ENCODE data around the gene AGRN.

Gene AGRN

GRCh38 chr1:1021010-1021919, 1.3 kb downstream of the AGRN start:
- DNase-seq (ENCODE audit: low read depth): no peak
- TF ChIP-seq CTCF (conservative IDR thresholded peaks at IDR 0.05; ENCODE audit: low read depth, low read length): no peak
- peak overlapping the region; percentile 72 for H3K4me3 ChIP-seq (ENCODE audit: low read length)

GRCh38 chr1:1021920-1022259, 2.0 kb downstream of the AGRN start:
- no peak for TF ChIP-seq CTCF (conservative IDR thresholded peaks at IDR 0.05; ENCODE audit: low read depth, low read length)
- H3K4me3 ChIP-seq (ENCODE audit: low read length): peak overlapping the region; percentile 72
- DNase-seq (ENCODE audit: low read depth): no peak

- no peak for TF ChIP-seq CTCF (conservative IDR thresholded peaks at IDR 0.05; ENCODE audit: low read depth, low read length)
- H3K4me3 ChIP-seq (ENCODE audit: low read length): no peak overlapping the region
Observed at GRCh38 chr1:1022302-1023009, 2.5 kb downstream of the AGRN start.

GRCh38 chr1:1023700-1024099, 3.8 kb downstream of the AGRN start:
- no peak for DNase-seq (ENCODE audit: low read depth)
- TF ChIP-seq CTCF (conservative IDR thresholded peaks at IDR 0.05; ENCODE audit: low read depth, low read length): no peak
- peak overlapping the region; percentile 10 for H3K4me3 ChIP-seq (ENCODE audit: low read length)

More at GRCh38 chr1:1022302-1023009, 2.5 kb downstream of the AGRN start:
- no peak for DNase-seq (ENCODE audit: low read depth)

- no peak for DNase-seq (ENCODE audit: low read depth)
- TF ChIP-seq CTCF (conservative IDR thresholded peaks at IDR 0.05; ENCODE audit: low read depth, low read length): no peak
- peak overlapping the region; percentile 10 for H3K4me3 ChIP-seq (ENCODE audit: low read length)
Observed at GRCh38 chr1:1024149-1024770, 4.3 kb downstream of the AGRN start.

GRCh38 chr1:1024771-1025699, 5.1 kb downstream of the AGRN start:
- DNase-seq (ENCODE audit: low read depth): peak; percentile 62
- peak overlapping the region; percentile 36 for H3K4me3 ChIP-seq (ENCODE audit: low read length)
- no peak for TF ChIP-seq CTCF (conservative IDR thresholded peaks at IDR 0.05; ENCODE audit: low read depth, low read length)

All from retinal pigment epithelial cell (primary cell).